Left ventricle myocardium inferior (tissue), 1 donor: ENCODE results near the gene B3GALT6. TPM values are rescaled to one million over a fixed set of nuclear protein-coding genes. Genes with fewer than 3 reads are reported as not detected.

Source experiments
- DNase-seq: peaks from one replicate; pipeline ENCODE4 v3.0.0-alpha.2; 2020
- H3K27ac ChIP-seq: fragments of 200-600 bp; replicated peaks from 2 replicates; pipeline ENCODE4 v1.8.0; 2021
- H3K27me3 ChIP-seq: fragments of 200-600 bp; 2 replicates; pipeline ENCODE4 v1.8.0; 2021; ENCODE audit warnings: low read depth
- H3K36me3 ChIP-seq: fragments of 200-600 bp; 2 replicates; pipeline ENCODE4 v1.8.0; 2021
- H3K4me1 ChIP-seq: fragments of 200-600 bp; 2 replicates; pipeline ENCODE4 v1.8.0; 2021
- H3K4me3 ChIP-seq: fragments of 200-600 bp; 2 replicates; pipeline ENCODE4 v1.8.0; 2021; ENCODE audit warnings: mild to moderate bottlenecking, moderate library complexity
- H3K9me3 ChIP-seq: fragments of 200-600 bp; replicated peaks from 2 replicates; pipeline ENCODE4 v1.8.0; 2021
- CTCF ChIP-seq: fragments of 200-600 bp; IDR thresholded peaks from 2 replicates; pipeline ENCODE4 v1.8.0; 2021; ENCODE audit warnings: antibody characterized with exemption, mild to moderate bottlenecking, borderline replicate concordance
- intact Hi-C: fragments of 100-400 bp; cut with micrococcal nuclease; formaldehyde crosslinking; loops from one replicate; pipeline ENCODE4 v1.11.0; 2022
- total RNA-seq: library from RNA; stranded (reverse); fragmentation: NEBNext Ultra II Directional; extraction: Animal tissue kit (Norgen Biotek cat#: 25700); gene quantifications from one replicate; pipeline ENCODE4 v1.2.1, GENCODE V29; 2021
- donor health status: DM: no; HTN: yes; CAD: no; lungs with severe emphysema.

Gene B3GALT6
- total RNA-seq, 1 donor from 2014 or later: 7.9 TPM

- Histone ChIP-seq H3K36me3 (no peaks in the 10 kb centered on the region), H3K27me3 (peaks cover 69% of the 10 kb centered on the region), H3K27ac (no peak overlapping the region), H3K4me1 (peaks cover 23% of the 10 kb centered on the region), H3K9me3 (no peaks in the 10 kb centered on the region), H3K4me3 (no peak overlapping the region)
- no peak for TF ChIP-seq CTCF
- intact Hi-C loops: no loop called here
- DNase-seq: no peak
These were observed 7.2 kb downstream of the B3GALT6 start for GRCh38 chr1:1239227-1239613.

GRCh38 chr1:1239614-1240347 is 7.7 kb downstream of the B3GALT6 start:
- H3K27me3 ChIP-seq: peaks cover 72% of the 10 kb centered on the region
- no peak for TF ChIP-seq CTCF
- H3K4me3 ChIP-seq: no peak overlapping the region
- H3K9me3 ChIP-seq: no peaks in the 10 kb centered on the region
- peaks cover 23% of the 10 kb centered on the region for H3K4me1 ChIP-seq
- no peaks in the 10 kb centered on the region for H3K36me3 ChIP-seq
- no peak overlapping the region for H3K27ac ChIP-seq
- no peak for DNase-seq
- intact Hi-C loops: no loop called here

DNA sequence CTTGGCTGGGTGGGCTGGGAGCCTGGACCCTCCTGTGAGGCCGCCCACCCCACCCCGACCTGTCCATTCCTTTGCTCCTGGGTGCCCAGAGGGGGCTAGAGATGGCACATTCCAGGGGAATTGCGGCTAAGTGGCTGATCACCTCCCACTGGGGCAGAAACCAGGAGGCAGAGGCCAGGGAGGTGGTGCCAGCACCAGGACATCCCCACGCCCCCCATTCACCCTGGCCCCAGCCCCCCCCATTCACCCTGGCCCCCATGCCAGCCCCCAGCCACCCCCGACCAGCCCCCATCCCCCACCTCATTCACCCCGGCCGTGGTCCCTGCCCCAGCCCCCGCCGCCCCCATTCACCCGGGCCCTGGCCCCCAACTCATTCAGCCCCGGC is 8.3 kb downstream of the B3GALT6 start:
- peaks cover 23% of the 10 kb centered on the region for H3K4me1 ChIP-seq
- no peaks in the 10 kb centered on the region for H3K9me3 ChIP-seq
- no peak for TF ChIP-seq CTCF
- H3K4me3 ChIP-seq: no peak overlapping the region
- H3K27me3 ChIP-seq: peaks cover 75% of the 10 kb centered on the region
- no peaks in the 10 kb centered on the region for H3K36me3 ChIP-seq
- no peak for DNase-seq
- no peak overlapping the region for H3K27ac ChIP-seq
- intact Hi-C loops: no loop called here

GRCh38 chr1:1240822-1241587 is 9.0 kb downstream of the B3GALT6 start:
- H3K27ac ChIP-seq: no peak overlapping the region
- no peaks in the 10 kb centered on the region for H3K9me3 ChIP-seq
- DNase-seq: no peak
- H3K4me3 ChIP-seq: no peak overlapping the region
- no peak for TF ChIP-seq CTCF
- intact Hi-C loops: no loop called here
- H3K4me1 ChIP-seq: peaks cover 26% of the 10 kb centered on the region
- H3K27me3 ChIP-seq: peaks cover 82% of the 10 kb centered on the region
- H3K36me3 ChIP-seq: no peaks in the 10 kb centered on the region

DNA sequence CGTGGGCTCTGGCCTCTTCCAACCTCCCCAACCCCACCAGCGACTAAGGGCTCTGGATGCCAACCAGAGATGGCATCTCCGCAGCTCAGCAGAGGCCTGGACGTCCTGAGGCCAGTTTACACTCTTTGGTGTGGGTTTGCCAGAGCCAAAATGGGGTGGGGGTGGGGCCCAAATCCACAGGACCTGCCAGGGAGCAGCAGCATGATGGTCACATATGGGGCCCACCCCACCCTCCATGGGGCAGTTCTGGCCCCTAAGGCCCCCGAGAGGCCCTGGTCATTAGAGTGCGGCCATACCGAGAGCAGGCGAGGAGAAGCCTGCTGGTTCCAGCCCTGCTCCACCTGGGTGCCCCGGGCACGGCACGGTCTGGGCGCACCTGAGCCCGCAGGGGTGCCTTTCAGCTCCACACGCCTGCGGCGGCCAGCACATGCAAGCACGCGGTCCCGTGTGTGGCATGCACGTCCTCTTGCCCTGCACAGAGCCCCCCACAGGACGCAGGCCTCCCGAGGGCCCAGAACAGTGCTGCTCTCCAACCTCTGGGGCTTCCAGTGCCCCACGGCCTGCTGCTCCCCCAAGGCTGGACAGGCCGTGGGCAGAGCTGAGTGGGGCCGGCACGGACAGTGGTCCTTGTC is 9.7 kb downstream of the B3GALT6 start:
- no peak for TF ChIP-seq CTCF
- no peak for DNase-seq
- no peak overlapping the region for H3K4me3 ChIP-seq
- H3K27me3 ChIP-seq: peaks cover 89% of the 10 kb centered on the region
- intact Hi-C loops: no loop called here
- peaks cover 29% of the 10 kb centered on the region for H3K4me1 ChIP-seq
- no peaks in the 10 kb centered on the region for H3K9me3 ChIP-seq
- H3K36me3 ChIP-seq: no peaks in the 10 kb centered on the region
- no peak overlapping the region for H3K27ac ChIP-seq
